SK-N-SH (cell line): ENCODE data around the gene ERC1. TPM values are rescaled to one million over a fixed set of nuclear protein-coding genes. Genes with fewer than 3 reads are reported as not detected.
"Not testable (repeated sequence)": the region's sequence is repeated elsewhere in the genome, so short reads cannot be mapped to it uniquely, and the experiment has no call there.

ENCODE experiments used
- CTCF ChIA-PET: fragments of 300-600, 350-600 bp; formaldehyde crosslinking; extraction: SDS; loops from one replicate; lab custom pipeline; 2021; lab: Yijun Ruan, JAX
- POLR2A ChIA-PET: fragments of 350-600 bp; sonication (Branson Sonifier 250); formaldehyde crosslinking; extraction: SDS; loops from one replicate; lab custom pipeline; 2020; ENCODE audit warnings: antibody characterized with exemption, inconsistent platforms; lab: Yijun Ruan, JAX
- DNase-seq: peaks from one replicate; pipeline ENCODE4 v3.0.0; 2012
- H2AFZ ChIP-seq: fragments of 200-600 bp; sonication (generic); 2 replicates; pipeline ENCODE4 v1.8.1; 2016; ENCODE audit warnings: antibody characterized with exemption, mild to moderate bottlenecking, low read depth
- H3F3A ChIP-seq: fragments of 200-600 bp; sonication (generic); replicated peaks from 2 replicates; pipeline ENCODE3; 2016; ENCODE audit warnings: antibody characterized with exemption, mild to moderate bottlenecking; ENCODE audit not compliant: insufficient read depth
- H3K27ac ChIP-seq, 2 experiments: fragments of 200-500 bp in 1 of 2; fragments of 200-600 bp in 1 of 2; sonication (Bioruptor generic) in 1 of 2; sonication (generic), shearing (Covaris generic) in 1 of 2; 2 replicates each; pipeline versions ENCODE4 v1.5.1 to v1.6.1; 2014 to 2016; ENCODE audit warnings: low read depth in 2 of 2, inconsistent platforms in 1 of 2, low read length in 1 of 2, mild to moderate bottlenecking in 1 of 2, mixed read lengths in 1 of 2
- H3K27me3 ChIP-seq: fragments of 200-600 bp; sonication (generic), shearing (Covaris generic); 2 replicates; pipeline ENCODE4 v1.6.1; 2016; ENCODE audit warnings: mixed run types; ENCODE audit not compliant: insufficient read depth
- H3K36me3 ChIP-seq, 2 experiments: fragments of 200-500 bp in 1 of 2; fragments of 200-600 bp in 1 of 2; sonication (Bioruptor generic) in 1 of 2; sonication (generic) in 1 of 2; replicated peaks in 1 of 2; 2 replicates each; pipeline versions ENCODE3 to v1.5.1; 2014 to 2016; ENCODE audit warnings: low read length in 1 of 2, mild to moderate bottlenecking in 1 of 2; ENCODE audit not compliant: insufficient read depth in 2 of 2, control insufficient read depth in 1 of 2
- H3K4me1 ChIP-seq, 2 experiments: fragments of 200-500 bp in 1 of 2; fragments of 200-600 bp in 1 of 2; sonication (Bioruptor generic) in 1 of 2; sonication (generic), shearing (Covaris generic) in 1 of 2; 2 replicates each; pipeline versions ENCODE4 v1.5.1 to v1.6.1; 2014 to 2016; ENCODE audit warnings: low read depth in 1 of 2, low read length in 1 of 2, mixed run types in 1 of 2; ENCODE audit not compliant: insufficient read depth in 2 of 2, control insufficient read depth in 1 of 2
- H3K4me2 ChIP-seq: fragments of 200-600 bp; sonication (generic), shearing (Covaris generic); 2 replicates; pipeline ENCODE4 v1.6.1; 2017; ENCODE audit warnings: mixed run types
- H3K4me3 ChIP-seq, 2 experiments: fragments of 200-500 bp in 1 of 2; fragments of 200-600 bp in 1 of 2; sonication (Bioruptor generic) in 1 of 2; sonication (generic), shearing (Covaris generic) in 1 of 2; 2 replicates each; pipeline versions ENCODE4 v1.5.1 to v1.8.1; 2014 to 2016; ENCODE audit warnings: low read depth in 2 of 2, inconsistent platforms in 1 of 2, low read length in 1 of 2, mild to moderate bottlenecking in 1 of 2, mixed read lengths in 1 of 2, moderate library complexity in 1 of 2
- H3K79me2 ChIP-seq: fragments of 200-600 bp; sonication (generic); 2 replicates; pipeline ENCODE4 v1.8.1; 2017; ENCODE audit warnings: mild to moderate bottlenecking; ENCODE audit not compliant: insufficient read depth
- H3K9ac ChIP-seq: fragments of 200-600 bp; sonication (generic); 2 replicates; pipeline ENCODE4 v1.6.1; 2017; ENCODE audit warnings: mixed run types
- H3K9me2 ChIP-seq: fragments of 200-600 bp; sonication (generic); 2 replicates; pipeline ENCODE4 v1.6.1; 2017; ENCODE audit warnings: mixed run types
- H3K9me3 ChIP-seq: fragments of 200-600 bp; sonication (generic); 2 replicates; pipeline ENCODE4 v1.6.1; 2017; ENCODE audit warnings: mixed run types, mild to moderate bottlenecking, moderate library complexity
- H4K20me1 ChIP-seq: fragments of 200-600 bp; sonication (generic); 2 replicates; pipeline ENCODE4 v1.6.1; 2017; ENCODE audit warnings: mild to moderate bottlenecking, mixed run types; ENCODE audit not compliant: insufficient read depth
- CHD2 ChIP-seq: fragments of 150-350 bp; IDR thresholded peaks from 2 replicates; pipeline ENCODE4 v1.6.1; 2018; ENCODE audit warnings: low read length; ENCODE audit not compliant: partially characterized antibody
- EZH2phosphoT487 ChIP-seq: fragments of 200-600 bp; sonication (generic); IDR thresholded peaks from 2 replicates; pipeline ENCODE4 v1.6.1; 2017; ENCODE audit warnings: low read depth, mixed run types, mild to moderate bottlenecking, antibody characterized with exemption, moderate library complexity, borderline replicate concordance
- FOSL2 ChIP-seq: IDR thresholded peaks from 2 replicates; pipeline ENCODE4 v1.4.0; 2012; ENCODE audit warnings: low read depth, mild to moderate bottlenecking, moderate library complexity, borderline replicate concordance
- FOXJ3 ChIP-seq: sonication (generic); formaldehyde crosslinking; IDR thresholded peaks from 2 replicates; pipeline ENCODE4 v1.5.1; 2020; ENCODE audit warnings: mild to moderate bottlenecking, missing genetic modification reagents
- GABPA ChIP-seq: IDR thresholded peaks from 2 replicates; pipeline ENCODE4 v1.4.0; 2012; ENCODE audit warnings: low read depth, mild to moderate bottlenecking
- GATA2 ChIP-seq: sonication (generic); formaldehyde crosslinking; IDR thresholded peaks from 2 replicates; pipeline ENCODE4 v1.5.0; 2020; ENCODE audit warnings: mild to moderate bottlenecking, missing genetic modification reagents
- JUND ChIP-seq: IDR thresholded peaks from 2 replicates; pipeline ENCODE4 v1.4.0; 2012
- NFIC ChIP-seq: IDR thresholded peaks from 2 replicates; pipeline ENCODE4 v1.4.0; 2012; ENCODE audit warnings: borderline replicate concordance
- NRF1 ChIP-seq: IDR thresholded peaks from 2 replicates; pipeline ENCODE4 v1.6.1; 2012; ENCODE audit warnings: low read depth, mild to moderate bottlenecking, low read length
- RFX5 ChIP-seq: IDR thresholded peaks from 2 replicates; pipeline ENCODE4 v1.6.1; 2012; ENCODE audit warnings: mild to moderate bottlenecking, improper control_type of control experiment, low read length
- TAF1 ChIP-seq: IDR thresholded peaks from 2 replicates; pipeline ENCODE4 v1.6.1; 2012; ENCODE audit warnings: low read depth, mild to moderate bottlenecking, low read length, moderate library complexity, borderline replicate concordance
- TEAD4 ChIP-seq: IDR thresholded peaks from 2 replicates; pipeline ENCODE4 v1.4.0; 2012; ENCODE audit warnings: mild to moderate bottlenecking, borderline replicate concordance; ENCODE audit not compliant: insufficient read depth
- WGBS: methylation state at CpG from one replicate; pipeline ENCODE4 v1.1.6; 2017; ENCODE audit warnings: low lambda C conversion rate; 5-methylcytosine and 5-hydroxymethylcytosine counted together
- polyA plus RNA-seq, 3 experiments: library from polyadenylated mRNA; depleted of rRNA; stranded (reverse); fragments of >200 nt; gene quantifications; 2 replicates each; pipeline ENCODE4 v1.2.3, GENCODE V29; 2012
- TF ChIP-seq, protein P1 (sequence below): fragments of 200-600 bp; sonication (generic); IDR thresholded peaks from 2 replicates; pipeline ENCODE4 v1.6.1; 2017; ENCODE audit warnings: antibody characterized with exemption, mild to moderate bottlenecking, moderate library complexity
- TF ChIP-seq, protein P2 (sequence below): IDR thresholded peaks from 2 replicates; pipeline ENCODE4; 2012

ERC1 gene
- polyA plus RNA-seq, 1 of the 3 experiments (the other 2 are of a cell fraction), result 7.5 TPM

DNA sequence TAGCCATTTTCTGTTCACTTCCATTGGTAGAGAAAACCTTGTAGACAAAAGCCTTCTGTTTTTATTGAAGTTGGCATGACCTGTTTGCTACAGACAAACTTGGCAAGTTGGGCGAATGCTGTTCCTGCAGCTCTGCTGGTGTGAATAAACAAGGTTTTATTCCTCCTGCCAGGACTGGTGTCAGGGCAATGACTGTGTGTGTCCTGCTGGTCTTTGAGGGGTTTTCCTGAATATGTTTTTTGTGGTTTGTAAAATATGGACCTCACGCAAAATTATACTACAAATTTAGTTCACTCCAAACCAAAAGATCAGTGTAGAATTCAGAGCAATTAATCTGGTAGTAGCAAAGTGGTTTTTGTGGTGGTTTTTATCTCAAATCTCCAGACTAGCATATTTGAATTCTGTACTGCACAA is 140.8 kb downstream of the ERC1 start:
- WGBS, result 89% methylated on average over 2 of the region's 2 CpGs
- H3K9ac ChIP-seq, result no peak overlapping the region
- H3K27me3 ChIP-seq, result no peaks in the 10 kb centered on the region
- H3K79me2 ChIP-seq, result peaks cover 15% of the 10 kb centered on the region; the same call in 1 of the 2 replicates
- ChIA-PET CTCF (interaction anchor here (1.2 to 4.8 kb wide), 3 partner anchors 14 to 451 kb away, joined by 3 to 35 read pairs (median 22); no protein-coding TSS in a partner anchor), POLR2A (no interaction called here)
- H3K4me2 ChIP-seq, result no peak overlapping the region
- H3K4me1 ChIP-seq, result peaks cover 6 to 10% of the 10 kb centered on the region in 2 experiments; a peak in 2 of 4 replicates
- DNase-seq, result no peak
- H2AFZ ChIP-seq, result no peak overlapping the region
- no peaks in the 10 kb centered on the region for H3K9me2 ChIP-seq
- no peak for TF ChIP-seq FOSL2
- TF ChIP-seq EZH2phosphoT487, result no peak
- TF ChIP-seq, protein P1, sequence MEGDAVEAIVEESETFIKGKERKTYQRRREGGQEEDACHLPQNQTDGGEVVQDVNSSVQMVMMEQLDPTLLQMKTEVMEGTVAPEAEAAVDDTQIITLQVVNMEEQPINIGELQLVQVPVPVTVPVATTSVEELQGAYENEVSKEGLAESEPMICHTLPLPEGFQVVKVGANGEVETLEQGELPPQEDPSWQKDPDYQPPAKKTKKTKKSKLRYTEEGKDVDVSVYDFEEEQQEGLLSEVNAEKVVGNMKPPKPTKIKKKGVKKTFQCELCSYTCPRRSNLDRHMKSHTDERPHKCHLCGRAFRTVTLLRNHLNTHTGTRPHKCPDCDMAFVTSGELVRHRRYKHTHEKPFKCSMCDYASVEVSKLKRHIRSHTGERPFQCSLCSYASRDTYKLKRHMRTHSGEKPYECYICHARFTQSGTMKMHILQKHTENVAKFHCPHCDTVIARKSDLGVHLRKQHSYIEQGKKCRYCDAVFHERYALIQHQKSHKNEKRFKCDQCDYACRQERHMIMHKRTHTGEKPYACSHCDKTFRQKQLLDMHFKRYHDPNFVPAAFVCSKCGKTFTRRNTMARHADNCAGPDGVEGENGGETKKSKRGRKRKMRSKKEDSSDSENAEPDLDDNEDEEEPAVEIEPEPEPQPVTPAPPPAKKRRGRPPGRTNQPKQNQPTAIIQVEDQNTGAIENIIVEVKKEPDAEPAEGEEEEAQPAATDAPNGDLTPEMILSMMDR, result no peak
- H3K9me3 ChIP-seq, result no peaks in the 10 kb centered on the region
- peaks cover 0 to 3% of the 10 kb centered on the region in 2 experiments for H3K36me3 ChIP-seq
- no peaks in the 10 kb centered on the region for H4K20me1 ChIP-seq
- no peak overlapping the region for H3K4me3 ChIP-seq
- peaks cover 9% of the 10 kb centered on the region for H3F3A ChIP-seq
- H3K27ac ChIP-seq, result no peak overlapping the region; a peak in 1 of 4 replicates

DNA sequence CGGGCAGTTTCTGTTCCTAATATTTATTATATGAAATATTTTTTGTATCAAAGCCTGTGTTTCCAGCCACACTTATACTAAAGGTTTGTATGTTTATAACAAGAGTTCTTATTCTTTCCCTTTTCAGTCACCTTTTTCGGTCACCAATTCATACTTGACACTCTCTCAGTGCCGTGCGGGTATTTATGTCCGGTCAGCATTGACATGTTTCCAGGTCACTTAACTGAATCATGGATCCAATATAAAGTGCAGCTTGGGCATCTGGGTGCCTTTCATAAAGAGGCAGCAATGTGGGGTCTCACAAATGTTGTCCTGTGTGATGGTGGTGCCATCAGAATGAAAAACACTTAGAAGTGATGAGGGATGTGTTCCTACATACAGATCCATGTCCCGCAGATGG is 141.3 kb downstream of the ERC1 start:
- CTCF ChIA-PET, result interaction anchor here (4.6 kb wide), 1 partner anchor 14 kb away, joined by 22 read pairs; no protein-coding TSS in a partner anchor

DNA sequence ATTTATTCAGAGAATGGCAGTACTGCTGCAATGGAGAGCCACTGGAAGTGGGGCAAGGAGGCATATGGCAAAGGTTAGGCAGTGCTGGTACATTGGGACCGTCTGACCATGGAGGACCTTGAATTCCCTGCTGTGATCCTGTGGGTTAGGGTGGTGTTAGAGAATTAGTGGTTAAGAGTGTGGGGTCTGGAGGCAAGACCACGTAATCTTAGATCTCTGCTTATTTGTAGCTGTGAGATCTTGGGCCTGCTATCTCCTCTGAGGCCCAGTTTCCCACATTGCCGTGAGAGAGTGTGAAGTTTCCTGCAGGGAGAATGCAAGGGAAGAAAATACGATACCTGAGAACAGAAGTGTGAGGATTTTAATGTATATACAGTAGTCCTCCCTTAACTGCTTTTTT is 147.7 kb downstream of the ERC1 start:
- Histone ChIP-seq H3K4me3 (no peak overlapping the region), H3K79me2 (peaks cover 16% of the 10 kb centered on the region; the same call in 1 of the 2 replicates), H3K27ac (no peak overlapping the region), H3K27me3 (no peaks in the 10 kb centered on the region), H3K4me1 (no peaks in the 10 kb centered on the region), H3K9me2 (no peaks in the 10 kb centered on the region), H3K9ac (no peak overlapping the region), H3F3A (no peaks in the 10 kb centered on the region), H4K20me1 (no peaks in the 10 kb centered on the region), H3K36me3 (peaks cover 4 to 19% of the 10 kb centered on the region in 2 experiments), H2AFZ (no peak overlapping the region), H3K9me3 (no peaks in the 10 kb centered on the region), H3K4me2 (no peak overlapping the region)
- WGBS, result 95% methylated on average over 4 of the region's 4 CpGs
- CTCF ChIA-PET, result interaction anchor here (1.0 kb wide), 1 partner anchor 10 kb away, joined by 3 read pairs; no protein-coding TSS in a partner anchor
- POLR2A ChIA-PET, result no interaction called here
- no peak for DNase-seq
- TF ChIP-seq TEAD4 (no peak), FOXJ3 (no peak), JUND (no peak), NRF1 (no peak), TAF1 (no peak), GATA2 (CRISPR knock-in tag) (no peak), RFX5 (no peak), NFIC (no peak), GABPA (no peak), CHD2 (no peak)

More for the DNA sequence above, 141.3 kb downstream of the ERC1 start:
- TF ChIP-seq, protein P2, sequence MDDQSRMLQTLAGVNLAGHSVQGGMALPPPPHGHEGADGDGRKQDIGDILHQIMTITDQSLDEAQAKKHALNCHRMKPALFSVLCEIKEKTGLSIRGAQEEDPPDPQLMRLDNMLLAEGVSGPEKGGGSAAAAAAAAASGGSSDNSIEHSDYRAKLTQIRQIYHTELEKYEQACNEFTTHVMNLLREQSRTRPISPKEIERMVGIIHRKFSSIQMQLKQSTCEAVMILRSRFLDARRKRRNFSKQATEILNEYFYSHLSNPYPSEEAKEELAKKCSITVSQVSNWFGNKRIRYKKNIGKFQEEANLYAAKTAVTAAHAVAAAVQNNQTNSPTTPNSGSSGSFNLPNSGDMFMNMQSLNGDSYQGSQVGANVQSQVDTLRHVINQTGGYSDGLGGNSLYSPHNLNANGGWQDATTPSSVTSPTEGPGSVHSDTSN, result no peak
- peaks cover 6 to 10% of the 10 kb centered on the region in 2 experiments; a peak in 2 of 4 replicates for H3K4me1 ChIP-seq
- no peaks in the 10 kb centered on the region for H3K9me2 ChIP-seq
- POLR2A ChIA-PET, result no interaction called here
- no peak overlapping the region for H3K27ac ChIP-seq
- DNase-seq, result no peak
- H3K27me3 ChIP-seq, result no peaks in the 10 kb centered on the region
- peaks cover 9% of the 10 kb centered on the region for H3F3A ChIP-seq
- H3K9ac ChIP-seq, result no peak overlapping the region
- H3K4me3 ChIP-seq, result no peak overlapping the region
- 80% methylated on average over 6 of the region's 6 CpGs for WGBS
- H3K4me2 ChIP-seq, result no peak overlapping the region
- H3K79me2 ChIP-seq, result peaks cover 15% of the 10 kb centered on the region; the same call in 1 of the 2 replicates
- no peak overlapping the region for H2AFZ ChIP-seq
- H3K9me3 ChIP-seq, result no peaks in the 10 kb centered on the region
- H4K20me1 ChIP-seq, result no peaks in the 10 kb centered on the region
- peaks cover 0 to 3% of the 10 kb centered on the region in 2 experiments for H3K36me3 ChIP-seq

DNA sequence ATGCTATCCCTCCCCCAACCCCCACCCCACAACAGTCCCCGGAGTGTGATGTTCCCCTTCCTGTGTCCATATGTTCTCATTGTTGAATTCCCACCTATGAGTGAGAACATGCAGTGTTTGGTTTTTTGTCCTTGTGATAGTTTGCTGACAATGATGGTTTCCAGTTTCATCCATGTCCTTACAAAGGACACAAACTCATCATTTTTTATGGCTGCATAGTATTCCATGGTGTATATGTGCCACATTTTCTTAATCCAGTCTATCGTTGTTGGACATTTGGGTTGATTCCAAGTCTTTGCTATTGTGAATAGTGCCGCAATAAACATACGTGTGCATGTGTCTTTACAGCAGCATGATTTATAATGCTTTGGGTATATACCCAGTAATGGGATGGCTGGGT is 155.7 kb downstream of the ERC1 start:
- H3K4me2 ChIP-seq, CTCF ChIA-PET, H4K20me1 ChIP-seq, H3K4me3 ChIP-seq, H3K9ac ChIP-seq, H3K27me3 ChIP-seq, H2AFZ ChIP-seq, H3F3A ChIP-seq, DNase-seq, H3K9me3 ChIP-seq, H3K4me1 ChIP-seq, POLR2A ChIA-PET, H3K9me2 ChIP-seq, H3K27ac ChIP-seq: not testable (repeated sequence)
- 100% methylated on average over 3 of the region's 4 CpGs for WGBS
- H3K36me3 ChIP-seq, result peaks cover 3 to 39% of the 10 kb centered on the region in 2 experiments
- H3K79me2 ChIP-seq, result peaks cover 26% of the 10 kb centered on the region; the same call in 1 of the 2 replicates
